ENCODE results near the gene GRAMD4.

The GRAMD4 gene

DNA sequence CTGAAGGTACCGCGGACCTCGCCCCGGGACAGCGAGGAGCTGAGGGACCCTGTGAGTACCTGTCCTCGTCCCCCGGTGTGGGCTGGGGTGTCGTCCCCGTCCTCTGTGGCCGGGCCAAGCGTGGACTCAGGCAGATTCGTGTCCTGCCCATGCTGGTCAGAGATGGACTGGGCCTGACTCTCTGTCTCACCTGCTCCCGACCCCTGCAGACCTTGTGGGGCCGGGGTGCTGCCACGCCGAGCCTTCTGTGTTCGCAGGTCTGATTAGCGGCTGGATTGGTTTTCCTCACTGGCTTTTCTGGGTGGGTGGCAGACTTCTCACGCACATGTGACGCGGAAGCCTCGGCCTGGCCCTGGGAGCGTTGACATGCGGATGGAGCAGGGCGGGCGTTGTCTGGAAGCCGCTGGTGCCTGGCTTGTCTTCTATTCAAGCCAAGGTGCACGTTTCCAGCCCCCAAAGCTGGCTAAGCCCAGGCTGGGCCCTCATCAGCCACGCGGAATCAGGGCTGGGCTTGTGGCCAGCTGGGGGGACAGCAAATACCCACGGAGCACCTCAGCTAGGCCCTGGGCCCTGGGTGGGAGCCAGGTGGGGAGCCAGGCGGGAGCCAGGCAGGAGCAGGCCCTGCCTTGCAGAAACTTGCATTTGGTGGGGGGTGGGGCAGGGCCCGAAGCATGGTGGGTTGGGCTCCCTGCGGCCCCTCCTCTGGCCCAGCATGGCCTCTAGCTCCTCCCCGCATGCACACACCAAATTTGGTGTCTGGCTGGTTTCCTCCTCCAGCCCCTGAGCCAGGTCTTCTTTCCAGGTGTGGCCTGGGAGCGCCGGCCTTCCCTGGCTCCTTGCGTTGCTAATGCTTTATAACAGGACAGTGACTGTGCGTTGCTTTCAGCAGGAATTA lies 7.0 kb downstream of the GRAMD4 start:
- TF ChIP-seq, protein P1, sequence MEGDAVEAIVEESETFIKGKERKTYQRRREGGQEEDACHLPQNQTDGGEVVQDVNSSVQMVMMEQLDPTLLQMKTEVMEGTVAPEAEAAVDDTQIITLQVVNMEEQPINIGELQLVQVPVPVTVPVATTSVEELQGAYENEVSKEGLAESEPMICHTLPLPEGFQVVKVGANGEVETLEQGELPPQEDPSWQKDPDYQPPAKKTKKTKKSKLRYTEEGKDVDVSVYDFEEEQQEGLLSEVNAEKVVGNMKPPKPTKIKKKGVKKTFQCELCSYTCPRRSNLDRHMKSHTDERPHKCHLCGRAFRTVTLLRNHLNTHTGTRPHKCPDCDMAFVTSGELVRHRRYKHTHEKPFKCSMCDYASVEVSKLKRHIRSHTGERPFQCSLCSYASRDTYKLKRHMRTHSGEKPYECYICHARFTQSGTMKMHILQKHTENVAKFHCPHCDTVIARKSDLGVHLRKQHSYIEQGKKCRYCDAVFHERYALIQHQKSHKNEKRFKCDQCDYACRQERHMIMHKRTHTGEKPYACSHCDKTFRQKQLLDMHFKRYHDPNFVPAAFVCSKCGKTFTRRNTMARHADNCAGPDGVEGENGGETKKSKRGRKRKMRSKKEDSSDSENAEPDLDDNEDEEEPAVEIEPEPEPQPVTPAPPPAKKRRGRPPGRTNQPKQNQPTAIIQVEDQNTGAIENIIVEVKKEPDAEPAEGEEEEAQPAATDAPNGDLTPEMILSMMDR (IDR thresholded peaks at IDR 0.05; ENCODE audit: low read length, missing control alignments): no peak
- no peak overlapping the region for H3K4me3 ChIP-seq (replicated peaks; ENCODE audit: low read depth, low read length)
- no peak for DNase-seq (ENCODE audit: low read depth)

DNA sequence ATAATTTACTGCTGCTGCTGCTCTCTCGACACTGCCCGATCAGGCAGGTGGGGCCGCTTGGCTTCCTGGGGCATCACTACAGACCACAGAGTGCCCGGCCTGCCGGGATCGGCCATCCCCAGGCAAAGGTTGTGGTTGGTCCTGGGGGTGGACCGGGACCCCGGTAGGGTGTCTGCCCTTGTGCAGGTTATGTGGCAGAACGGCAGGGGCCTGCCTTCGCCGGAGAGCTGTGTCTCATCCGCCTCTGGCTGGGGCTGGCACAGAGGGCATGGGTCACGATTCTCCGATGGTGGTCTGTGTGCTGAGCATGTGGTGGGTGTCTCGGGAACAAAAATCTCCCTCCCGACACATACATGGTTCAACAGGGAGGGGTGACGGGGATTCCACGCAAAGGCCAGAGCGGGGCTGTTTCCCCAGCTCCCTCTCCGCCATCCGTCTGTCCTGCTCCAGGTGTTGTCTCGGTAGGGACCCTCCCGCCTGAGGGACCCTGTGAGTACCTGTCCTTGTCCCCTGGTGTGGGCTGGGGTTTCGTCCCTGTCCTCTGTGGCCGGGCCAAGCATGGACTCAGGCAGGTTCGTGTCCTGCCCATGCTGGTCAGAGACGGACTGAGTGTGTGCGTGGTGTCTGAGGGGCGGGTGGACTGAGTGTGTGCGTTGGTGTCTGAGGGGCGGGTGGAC lies 7.8 kb downstream of the GRAMD4 start:
- H3K4me3 ChIP-seq (replicated peaks; ENCODE audit: low read depth, low read length): no peak overlapping the region
- TF ChIP-seq, protein P1 (IDR thresholded peaks at IDR 0.05; ENCODE audit: low read length, missing control alignments): no peak
- no peak for DNase-seq (ENCODE audit: low read depth)

DNA sequence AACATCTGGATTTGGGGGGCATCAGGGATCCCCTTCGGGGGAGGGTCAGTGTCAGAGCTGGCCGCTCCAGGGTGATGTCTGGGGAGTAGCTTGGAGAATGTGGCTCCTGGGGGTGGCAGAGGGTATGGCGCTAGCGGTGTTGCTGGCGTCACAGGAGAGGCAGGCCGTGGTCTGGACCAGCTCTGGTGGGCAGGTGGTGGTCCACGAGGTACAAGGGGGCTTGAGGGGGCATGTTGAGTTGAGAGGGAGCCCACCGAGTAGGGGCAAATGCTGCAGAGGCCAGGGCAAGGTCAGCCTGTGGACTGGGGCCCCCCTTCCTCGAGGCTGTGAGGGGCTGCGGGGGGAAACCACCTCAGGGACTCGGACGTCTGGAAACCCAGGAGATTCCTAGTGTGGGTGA lies 8.6 kb downstream of the GRAMD4 start:
- H3K4me3 ChIP-seq (replicated peaks; ENCODE audit: low read depth, low read length): no peak overlapping the region
- DNase-seq (ENCODE audit: low read depth): no peak
- TF ChIP-seq, protein P1 (IDR thresholded peaks at IDR 0.05; ENCODE audit: low read length, missing control alignments): no peak

DNA sequence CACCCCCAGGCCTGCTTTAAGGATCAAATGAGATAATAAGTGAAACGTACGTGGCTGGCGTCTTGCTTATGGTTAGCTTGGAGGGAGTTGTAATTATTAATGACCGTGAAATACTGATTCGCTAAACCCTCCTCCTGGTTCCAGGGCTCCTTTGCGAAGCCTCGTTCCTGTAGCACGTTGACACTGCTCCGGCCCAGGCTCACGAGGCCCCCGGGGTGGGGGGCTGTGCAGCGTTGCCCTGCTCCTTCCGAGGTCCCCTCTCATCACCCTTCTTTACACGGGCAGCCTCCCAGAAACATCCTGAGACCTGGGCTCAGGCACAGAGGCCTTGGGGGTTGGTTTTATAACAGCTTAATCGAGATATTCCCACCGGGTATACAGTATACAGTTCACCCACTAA lies 9.1 kb downstream of the GRAMD4 start:
- no peak for DNase-seq (ENCODE audit: low read depth)
- TF ChIP-seq, protein P1 (IDR thresholded peaks at IDR 0.05; ENCODE audit: low read length, missing control alignments): no peak
- H3K4me3 ChIP-seq (replicated peaks; ENCODE audit: low read depth, low read length): no peak overlapping the region

DNA sequence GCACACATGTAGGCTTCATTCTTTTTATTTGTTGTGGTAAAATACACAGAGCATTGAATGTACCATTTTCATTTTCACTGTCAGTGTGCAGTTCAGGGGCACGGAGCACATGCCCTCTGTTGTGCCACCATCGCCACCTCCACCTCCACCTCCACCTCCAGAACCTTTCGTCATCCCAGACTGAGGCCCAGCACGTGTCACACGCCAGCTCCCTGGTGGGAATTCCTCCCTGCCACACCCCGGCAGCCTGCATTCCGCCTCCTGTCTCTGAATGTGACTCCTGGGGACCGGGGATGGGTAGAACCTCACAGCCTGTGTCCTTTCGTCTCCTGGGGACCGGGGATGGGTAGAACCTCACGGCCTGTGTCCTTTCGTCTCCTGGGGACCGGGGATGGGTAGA lies 10.9 kb downstream of the GRAMD4 start:
- DNase-seq (ENCODE audit: low read depth): no peak
- TF ChIP-seq, protein P1 (IDR thresholded peaks at IDR 0.05; ENCODE audit: low read length, missing control alignments): no peak
- H3K4me3 ChIP-seq (replicated peaks; ENCODE audit: low read depth, low read length): no peak overlapping the region

DNA sequence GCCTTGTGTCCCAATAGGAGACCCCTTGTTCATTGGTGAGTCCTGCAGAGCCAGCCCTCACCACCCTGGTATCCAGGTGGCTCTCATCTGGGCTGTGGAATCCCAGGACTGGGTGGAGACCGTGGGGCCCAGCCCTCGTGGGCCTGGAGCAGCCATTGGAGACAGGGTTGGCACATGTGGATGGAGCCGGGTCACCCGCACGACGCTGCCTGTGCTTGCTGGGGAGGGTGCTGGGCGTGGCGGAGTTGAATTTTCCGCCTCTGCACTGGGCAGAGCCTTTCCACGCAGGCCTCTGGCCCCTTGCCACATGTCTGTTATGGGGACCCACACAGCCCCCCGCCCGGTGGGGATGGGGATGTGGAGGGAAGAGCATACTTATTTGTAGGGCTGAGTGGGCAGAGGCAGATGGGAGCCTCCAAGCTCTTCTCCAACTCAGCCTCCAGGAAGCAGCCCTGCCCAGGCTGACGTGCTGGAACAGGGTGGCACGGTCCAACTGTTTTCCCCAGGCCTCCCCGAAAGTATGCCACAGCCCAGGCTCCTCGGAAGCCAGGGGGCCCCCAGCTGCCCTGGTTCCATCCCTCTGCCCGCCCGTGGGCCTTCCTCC lies 12.6 kb downstream of the GRAMD4 start:
- H3K4me3 ChIP-seq (replicated peaks; ENCODE audit: low read depth, low read length): no peak overlapping the region
- TF ChIP-seq, protein P1 (IDR thresholded peaks at IDR 0.05; ENCODE audit: low read length, missing control alignments): no peak
- no peak for DNase-seq (ENCODE audit: low read depth)
